ENCODE data around the gene CA11.

GRCh38 chr19:48596679-48597465 lies 49.1 kb downstream of the CA11 start:
- no peak for TF ChIP-seq CTCF (IDR thresholded peaks at IDR 0.05)
- TF ChIP-seq POLR2A (IDR thresholded peaks at IDR 0.05) = no peak
